Stomach (tissue), 4 donors: Measurements from ENCODE around the gene SNW1.

Experiments
- CTCF ChIP-seq, 7 experiments: fragments of 450-650 bp in 4 of 7; fragments of 200-600 bp in 3 of 7; sonication (generic) in 3 of 7; IDR thresholded peaks; one replicate each; pipeline ENCODE4 v1.5.1; 2016 to 2019; ENCODE audit warnings: antibody characterized with exemption in 7 of 7, control low read depth in 2 of 7, mild to moderate bottlenecking in 1 of 7
- EP300 ChIP-seq: sonication (generic); formaldehyde crosslinking; IDR thresholded peaks from one replicate; pipeline ENCODE4 v1.6.1; 2017; ENCODE audit warnings: antibody characterized with exemption
- POLR2A ChIP-seq, 4 donors: fragments of 450-650 bp; IDR thresholded peaks; one replicate each; pipeline ENCODE4 v1.6.1; 2016; ENCODE audit warnings: antibody characterized with exemption in 4 of 4, control low read depth in 2 of 4, mild to moderate bottlenecking in 1 of 4, moderate library complexity in 1 of 4
- POLR2AphosphoS5 ChIP-seq, 3 donors: sonication (generic); formaldehyde crosslinking; IDR thresholded peaks; one replicate each; pipeline ENCODE4 v1.6.1; 2016; ENCODE audit warnings: antibody characterized with exemption in 3 of 3

- TF ChIP-seq CTCF (IDR thresholded peaks at IDR 0.05), result no peak
- no peak for TF ChIP-seq POLR2A (IDR thresholded peaks at IDR 0.05)
- no peak for TF ChIP-seq EP300
- TF ChIP-seq POLR2AphosphoS5 (IDR thresholded peaks at IDR 0.05), result no peak
These were observed 33.4 kb upstream of the SNW1 start for GRCh38 chr14:77794357-77794756.
